K562 (cell line): ENCODE data around the gene SHOC1. TPM values are rescaled to one million over a fixed set of nuclear protein-coding genes. Genes with fewer than 3 reads are reported as not detected.

Source experiments
- ATAC-seq: fragments of 200-7000 bp; cut with Tn5 transposase; 3 replicates; pipeline ENCODE4 v1.9.1; 2020; ENCODE audit warnings: moderate library complexity
- BruUV-seq: library from RNA; stranded (reverse); fragments of 400-500 nt; replicated peaks from 2 replicates; lab custom pipeline; 2021; lab: Mats Ljungman, UMichigan
- CTCF ChIA-PET: fragments of 300-600 bp; formaldehyde crosslinking; extraction: SDS; loops from one replicate; lab custom pipeline; 2021; ENCODE audit warnings: low intra/inter-chr PET ratio; lab: Yijun Ruan, JAX
- POLR2A ChIA-PET: fragments of 300-600, 350-650 bp; sonication (Branson Sonifier 250); formaldehyde crosslinking; extraction: SDS; loops from one replicate; lab custom pipeline; 2021; ENCODE audit warnings: antibody characterized with exemption, inconsistent platforms; lab: Yijun Ruan, JAX
- DNase-seq, 4 experiments: peaks; one replicate each; pipeline versions ENCODE4 v3.0.0 to v3.0.0-alpha.2; 2011 to 2018; ENCODE audit warnings: low spot score in 3 of 4, mixed read lengths in 3 of 4; ENCODE audit errors: extremely low read depth in 1 of 4
- FAIRE-seq: peaks from 2 replicates; lab custom pipeline; 2011; peaks lifted over from hg19 to GRCh38; lab: Jason Lieb, UNC
- H2AFZ ChIP-seq: 2 replicates; pipeline ENCODE4 v1.6.0; 2011; ENCODE audit warnings: low read depth, low read length, control low read depth, inconsistent platforms
- H3K27ac ChIP-seq: fragments of 200-600 bp; 3 replicates; pipeline ENCODE4 v1.8.0; 2011; ENCODE audit warnings: low read depth, mild to moderate bottlenecking, control low read depth, inconsistent platforms, low read length, moderate library complexity, mixed read lengths; ENCODE audit errors: extremely low read depth
- H3K27me3 ChIP-seq, 2 experiments: fragments of 300-600 bp in 1 of 2; 2 replicates in 1 of 2; 3 replicates in 1 of 2; pipeline versions ENCODE4 v1.6.0 to v1.8.0; 2011; ENCODE audit warnings: inconsistent platforms in 2 of 2, low read length in 2 of 2, mild to moderate bottlenecking in 1 of 2, mixed read lengths in 1 of 2, moderate library complexity in 1 of 2; ENCODE audit not compliant: control insufficient read depth in 2 of 2, insufficient read depth in 2 of 2
- H3K36me3 ChIP-seq: fragments of 300-600 bp; 3 replicates; pipeline ENCODE4 v1.8.0; 2011; ENCODE audit warnings: mild to moderate bottlenecking, low read length, inconsistent platforms; ENCODE audit not compliant: control insufficient read depth, insufficient read depth
- H3K4me1 ChIP-seq, 2 experiments: fragments of 200-600 bp in 1 of 2; replicated peaks in 1 of 2; 2 replicates in 1 of 2; 3 replicates in 1 of 2; pipeline versions ENCODE4 v1.5.1 to v1.8.0; 2011; ENCODE audit warnings: inconsistent platforms in 2 of 2, low read length in 2 of 2, mild to moderate bottlenecking in 1 of 2, mixed read lengths in 1 of 2, moderate library complexity in 1 of 2; ENCODE audit not compliant: control insufficient read depth in 2 of 2, insufficient read depth in 2 of 2
- H3K4me2 ChIP-seq: 2 replicates; pipeline ENCODE4 v1.6.1; 2011; ENCODE audit warnings: low read length, control low read depth, inconsistent platforms, mixed read lengths; ENCODE audit not compliant: insufficient read depth
- H3K4me3 ChIP-seq: fragments of 200-600 bp; sonication (generic), shearing (Covaris generic); 2 replicates; pipeline ENCODE4 v1.5.1; 2016; ENCODE audit warnings: control low read depth, inconsistent platforms
- H3K79me2 ChIP-seq: fragments of 200-600 bp; 3 replicates; pipeline ENCODE4 v1.8.0; 2011; ENCODE audit warnings: low read length, inconsistent platforms; ENCODE audit not compliant: control insufficient read depth, insufficient read depth
- H3K9ac ChIP-seq, 2 experiments: 2 replicates each; pipeline versions ENCODE4 v1.6.0 to v1.6.1; 2011; ENCODE audit warnings: low read depth in 2 of 2, low read length in 2 of 2, control low read depth in 1 of 2, inconsistent platforms in 1 of 2, mild to moderate bottlenecking in 1 of 2, mixed read lengths in 1 of 2; ENCODE audit not compliant: insufficient read depth in 1 of 2
- H3K9me1 ChIP-seq: one replicate; pipeline ENCODE4 v1.6.0; 2011; ENCODE audit warnings: inconsistent platforms, mild to moderate bottlenecking, low read length, moderate library complexity; ENCODE audit not compliant: control insufficient read depth, insufficient read depth
- H3K9me3 ChIP-seq: replicated peaks from 2 replicates; pipeline ENCODE4 v1.5.1; 2011; ENCODE audit warnings: low read depth, low read length, inconsistent platforms; ENCODE audit not compliant: control insufficient read depth, insufficient read depth
- H4K20me1 ChIP-seq: replicated peaks from 2 replicates; pipeline ENCODE4 v1.6.1; 2011; ENCODE audit warnings: low read length, inconsistent platforms, mixed read lengths; ENCODE audit not compliant: control insufficient read depth, insufficient read depth
- ARID2 ChIP-seq: fragments of 450-650 bp; IDR thresholded peaks from 2 replicates; pipeline ENCODE4 v1.6.1; 2017; ENCODE audit warnings: antibody characterized with exemption, mild to moderate bottlenecking
- ATF3 ChIP-seq, 2 experiments: fragments of 450-650 bp in 1 of 2; sonication (generic) in 1 of 2; formaldehyde crosslinking in 1 of 2; IDR thresholded peaks in 1 of 2; conservative IDR thresholded peaks in 1 of 2; 2 replicates each; pipeline versions ENCODE4 v1.6.1 to v1.8.1; 2016 to 2023; ENCODE audit warnings: mild to moderate bottlenecking in 2 of 2, moderate library complexity in 2 of 2, inconsistent platforms in 1 of 2, missing genetic modification reagents in 1 of 2
- BDP1 ChIP-seq: IDR thresholded peaks from 3 replicates; pipeline ENCODE4 v1.6.1; 2011; ENCODE audit not compliant: insufficient read length, insufficient read depth
- CCNT2 ChIP-seq: IDR thresholded peaks from 2 replicates; pipeline ENCODE4 v1.6.1; 2011; ENCODE audit warnings: borderline replicate concordance, low read depth, mild to moderate bottlenecking, moderate library complexity, mixed read lengths, low read length; ENCODE audit not compliant: insufficient read length; ENCODE audit errors: extremely low read depth
- CEBPG ChIP-seq, 3 experiments: fragments of 200-800 bp in 1 of 3; sonication (Bioruptor generic) in 1 of 3; sonication (generic) in 1 of 3; formaldehyde crosslinking in 1 of 3; IDR thresholded peaks in 2 of 3; conservative IDR thresholded peaks in 1 of 3; 2 replicates each; pipeline versions ENCODE4 v1.6.1 to v1.8.0; 2016 to 2022; ENCODE audit warnings: missing compliant biosample characterization in 2 of 3, missing genetic modification characterization in 2 of 3, mild to moderate bottlenecking in 1 of 3, missing genetic modification reagents in 1 of 3
- ERF ChIP-seq: fragments of 450-650 bp; formaldehyde crosslinking; IDR thresholded peaks from 2 replicates; pipeline ENCODE4 v1.4.0; 2020; ENCODE audit warnings: mild to moderate bottlenecking, mixed read lengths
- ID3 ChIP-seq, 2 experiments: fragments of 250-450 bp in 1 of 2; fragments of 450-650 bp in 1 of 2; sonication (Bioruptor Pico) in 1 of 2; IDR thresholded peaks; 2 replicates each; pipeline versions ENCODE4 v1.6.1 to v1.8.0; 2016 to 2021; ENCODE audit warnings: mild to moderate bottlenecking in 2 of 2, moderate library complexity in 2 of 2, missing compliant biosample characterization in 1 of 2, missing genetic modification characterization in 1 of 2
- MCM3 ChIP-seq: fragments of 450-650 bp; IDR thresholded peaks from 2 replicates; pipeline ENCODE4 v1.6.1; 2016
- SIN3B ChIP-seq: fragments of 450-650 bp; IDR thresholded peaks from 2 replicates; pipeline ENCODE4 v1.6.1; 2017; ENCODE audit warnings: low read depth, mild to moderate bottlenecking, moderate library complexity
- SMAD1 ChIP-seq: fragments of 150-350 bp; IDR thresholded peaks from 2 replicates; pipeline ENCODE4 v1.6.1; 2014; ENCODE audit warnings: low read length, low read depth; ENCODE audit not compliant: partially characterized antibody
- TRIM24 ChIP-seq, 2 experiments: fragments of 450-650 bp; IDR thresholded peaks; 2 replicates each; pipeline ENCODE4 v1.6.1; 2016
- WGBS: fragments of 100-300 bp; shearing (Covaris generic); methylation state at CpG from one replicate; pipeline ENCODE4 v1.1.6; 2016; ENCODE audit warnings: low coverage, mixed read lengths; ENCODE audit not compliant: insufficient coverage; ENCODE audit errors: missing lambda C conversion rate; 5-methylcytosine and 5-hydroxymethylcytosine counted together
- in situ Hi-C: fragments of 300-500 bp; cut with MboI; formaldehyde crosslinking; loops from 4 replicates; pipeline ENCODE4 v1.15.0; 2018; ENCODE audit warnings: inconsistent platforms, mixed read lengths
- intact Hi-C: fragments of 100-400 bp; cut with micrococcal nuclease; formaldehyde crosslinking; loops from 2 replicates; pipeline ENCODE4 v1.14.2; 2022
- polyA plus RNA-seq, 8 experiments: library from polyadenylated mRNA; depleted of rRNA in 4 of 8; stranded (reverse) in 5 of 8; unstranded in 3 of 8; fragments of >200 nt; fragmentation: Nextera tagmentation in 2 of 8; fragmentation: Illumina TruSeq in 1 of 8; extraction: Ambion mirVana in 2 of 8; extraction: Trizol in 1 of 8; gene quantifications; 2 replicates each; pipeline versions ENCODE4 v1.2.1 to v1.2.3, GENCODE V29; 2011 to 2014; ENCODE audit warnings: inconsistent platforms in 1 of 8, missing spikeins in 1 of 8
- total RNA-seq, 7 experiments: library from RNA; depleted of rRNA in 6 of 7; stranded (reverse); fragments of >200 nt in 6 of 7; fragmentation: Illumina TruSeq in 2 of 7; extraction: Trizol in 2 of 7; gene quantifications; 2 replicates each; pipeline versions ENCODE4 v1.2.1 to v1.2.3, GENCODE V29; 2011 to 2021; ENCODE audit warnings: low replicate concordance in 1 of 7

The SHOC1 gene
- total and polyA plus RNA-seq, 9 of the 15 experiments (the other 6 are each of a cell fraction or from before 2014, with no cell fraction given): 0.03 to 0.09 (median 0.04) TPM; not detected in 6

- no peak for TF ChIP-seq CCNT2
- no peak for TF ChIP-seq ARID2
- no peak for TF ChIP-seq SIN3B
- no peak for TF ChIP-seq BDP1
- TF ChIP-seq ID3 (CRISPR knock-in tag; IDR thresholded peaks at IDR 0.05): no peak
- TF ChIP-seq ID3 (tag; IDR thresholded peaks at IDR 0.05): no peak
- TF ChIP-seq MCM3: no peak
- TF ChIP-seq, all 486 proteins: peak for 0
Measured at GRCh38 chr9:111821006-111821528, 26.3 kb upstream of the SHOC1 start (continued).

GRCh38 chr9:111819360-111819759 is 24.6 kb upstream of the SHOC1 start:
- Histone ChIP-seq H3K4me3 (no peak overlapping the region), H2AFZ (no peak overlapping the region), H3K27ac (no peak overlapping the region), H3K9ac (no peak overlapping the region), H3K4me1 (no peaks in the 10 kb centered on the region), H3K27me3 (no peaks in the 10 kb centered on the region), H3K9me1 (no peaks in the 10 kb centered on the region), H3K36me3 (no peaks in the 10 kb centered on the region), H3K9me3 (no peaks in the 10 kb centered on the region), H3K4me2 (no peak overlapping the region), H3K79me2 (no peaks in the 10 kb centered on the region), H4K20me1 (no peaks in the 10 kb centered on the region)
- no CpG with 5 or more reads among the region's 1 CpG for WGBS
- no TSS peak for BruUV-seq
- intact Hi-C loops (no loop called here), in situ Hi-C loops (no loop called here)
- ChIA-PET CTCF (interaction anchor here (0.6 kb wide), 1 partner anchor 31 kb away, joined by 4 read pairs; no protein-coding TSS in a partner anchor), POLR2A (no interaction called here)
- no peak for DNase-seq
- no peak for FAIRE-seq
- no peak for ATAC-seq
- TF ChIP-seq ERF (CRISPR knock-in tag) (no peak), TRIM24 (IDR thresholded peaks at IDR 0.05) (peak; percentile 90 to 93), CEBPG (CRISPR knock-in tag; IDR thresholded peaks at IDR 0.05) (peak; percentile 71), CEBPG (tag; conservative IDR thresholded peaks at IDR 0.05 in 1 of 2, IDR thresholded peaks at IDR 0.05 in 1 of 2) (peak in 1 of 2 experiments; percentile 72; a peak in 2 of 4 replicates), ATF3 (IDR thresholded peaks at IDR 0.05) (peak; percentile 48; the same call in 1 of the 2 replicates), ATF3 (CRISPR knock-in tag; conservative IDR thresholded peaks at IDR 0.05) (no peak), SMAD1 (no peak)
